Right lobe of liver (tissue), 6 donors: Measurements from ENCODE around the gene MYO16. TPM values are rescaled to one million over a fixed set of nuclear protein-coding genes. Genes with fewer than 3 reads are reported as not detected.

ENCODE experiments used
- ATAC-seq, 4 donors: fragments of 200-7000 bp; cut with Tn5 transposase; one replicate each; pipeline ENCODE4 v1.9.1; 2020; ENCODE audit warnings: mild to moderate bottlenecking in 4 of 4, moderate library complexity in 4 of 4
- DNase-seq, 3 donors: peaks; one replicate each; pipeline ENCODE4 v3.0.0-alpha.2; 2020
- H3K27ac ChIP-seq, 3 donors: fragments of 200-600 bp; one replicate each; pipeline ENCODE4 v1.8.0; 2022
- H3K27me3 ChIP-seq, 2 donors: fragments of 200-600 bp; one replicate each; pipeline ENCODE4 v1.8.0; 2022
- H3K36me3 ChIP-seq, 4 donors: fragments of 200-600 bp; sonication (generic) in 1 of 4; one replicate each; pipeline versions ENCODE4 v1.5.1 to v1.8.0; 2017 to 2022; ENCODE audit warnings: control low read depth in 1 of 4
- H3K4me1 ChIP-seq, 4 donors: fragments of 200-600 bp; sonication (generic) in 1 of 4; one replicate each; pipeline versions ENCODE4 v1.5.1 to v1.8.0; 2017 to 2022; ENCODE audit warnings: control low read depth in 1 of 4
- H3K4me3 ChIP-seq, 3 donors: fragments of 200-600 bp; one replicate each; pipeline ENCODE4 v1.8.0; 2022
- H3K9me3 ChIP-seq, 4 donors: fragments of 200-600 bp; sonication (generic) in 1 of 4; one replicate each; pipeline versions ENCODE4 v1.5.1 to v1.8.0; 2017 to 2022; ENCODE audit warnings: control low read depth in 1 of 4
- POLR2A ChIP-seq: fragments of 450-650 bp; IDR thresholded peaks from one replicate; pipeline ENCODE4 v1.6.1; 2017; ENCODE audit warnings: antibody characterized with exemption, mild to moderate bottlenecking
- WGBS: methylation state at CpG from one replicate; pipeline ENCODE4 v1.1.6; 2018; ENCODE audit warnings: low coverage, low lambda C conversion rate; ENCODE audit not compliant: insufficient coverage; ENCODE audit errors: missing lambda C conversion rate; 5-methylcytosine and 5-hydroxymethylcytosine counted together
- intact Hi-C, 2 donors: fragments of 100-400 bp; cut with DNase I; formaldehyde crosslinking; loops; one replicate each; pipeline versions ENCODE4 v1.11.2 to v1.14.1; 2022
- total RNA-seq, 6 experiments: library from RNA; depleted of rRNA in 2 of 6; stranded (reverse); fragments of >200 nt in 2 of 6; fragmentation: NEBNext Ultra II Directional in 3 of 6; extraction: Animal tissue kit (Norgen Biotek cat#: 25700) in 3 of 6; gene quantifications; one replicate each; pipeline versions ENCODE4 v1.1.0 to v1.2.4, GENCODE V29; 2016 to 2023
- TF ChIP-seq, protein P1 (sequence below), 4 donors: fragments of 200-600 bp in 3 of 4; fragments of 450-650 bp in 1 of 4; IDR thresholded peaks; one replicate each; pipeline versions ENCODE4 v1.5.1 to v1.8.0; 2016 to 2022; ENCODE audit warnings: antibody characterized with exemption in 4 of 4, mild to moderate bottlenecking in 2 of 4
- donor health status: DM: no; HTN: yes; CAD: no.
- donor health status: DM: no; HTN: no; CAD: no.
- donor health status: DM: no; HTN: no; CAD: no.
- donor health status: DM: no; HTN: yes; CAD: no.
- donor health status: DM: no; HTN: yes; CAD: no.

The MYO16 gene
- total RNA-seq, 6 experiments from 2014 or later, result 0.43 to 2.7 (median 0.93) TPM

DNA sequence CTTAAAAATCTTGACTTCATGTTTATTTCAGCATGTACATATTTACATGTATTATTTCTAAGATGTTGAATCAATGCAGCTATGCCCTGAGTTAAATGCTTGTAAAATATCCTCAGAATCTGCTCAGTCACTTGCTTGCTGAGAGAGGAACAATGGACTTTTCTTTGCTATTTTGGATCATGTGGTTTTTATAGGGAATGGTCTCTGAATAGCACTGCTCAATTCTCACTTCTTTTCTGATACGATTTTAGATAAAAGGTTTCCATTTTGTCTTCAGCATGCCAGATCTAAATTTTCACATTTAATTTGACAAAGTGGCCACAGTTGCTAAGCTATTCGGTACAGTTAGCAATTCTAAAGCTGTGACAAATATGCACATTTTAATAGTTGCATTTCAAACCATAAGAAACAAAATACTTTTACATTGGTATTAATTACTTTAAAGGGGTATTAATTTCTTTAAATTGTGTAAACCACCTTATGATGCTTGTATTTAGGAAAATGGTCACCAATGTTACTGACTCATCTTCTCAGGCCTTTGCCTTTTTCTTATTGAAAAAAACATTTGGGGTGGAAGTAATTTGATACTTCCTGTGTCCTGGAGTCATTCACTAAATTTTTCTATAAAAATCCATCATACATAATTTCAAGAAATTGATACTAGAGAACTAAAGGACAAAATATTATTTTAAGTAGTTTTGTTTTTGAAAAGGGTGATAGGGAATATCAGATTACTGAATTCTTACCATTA is 113.5 kb downstream of the MYO16 start:
- no peak for ATAC-seq
- DNase-seq, result no peak
- intact Hi-C loops, result no loop called here
- Histone ChIP-seq H3K27me3 (no peaks in the 10 kb centered on the region), H3K4me3 (no peak overlapping the region), H3K4me1 (no peaks in the 10 kb centered on the region), H3K27ac (no peak overlapping the region), H3K36me3 (no peaks in the 10 kb centered on the region), H3K9me3 (no peaks in the 10 kb centered on the region)
- no peak for TF ChIP-seq POLR2A
- TF ChIP-seq, protein P1, sequence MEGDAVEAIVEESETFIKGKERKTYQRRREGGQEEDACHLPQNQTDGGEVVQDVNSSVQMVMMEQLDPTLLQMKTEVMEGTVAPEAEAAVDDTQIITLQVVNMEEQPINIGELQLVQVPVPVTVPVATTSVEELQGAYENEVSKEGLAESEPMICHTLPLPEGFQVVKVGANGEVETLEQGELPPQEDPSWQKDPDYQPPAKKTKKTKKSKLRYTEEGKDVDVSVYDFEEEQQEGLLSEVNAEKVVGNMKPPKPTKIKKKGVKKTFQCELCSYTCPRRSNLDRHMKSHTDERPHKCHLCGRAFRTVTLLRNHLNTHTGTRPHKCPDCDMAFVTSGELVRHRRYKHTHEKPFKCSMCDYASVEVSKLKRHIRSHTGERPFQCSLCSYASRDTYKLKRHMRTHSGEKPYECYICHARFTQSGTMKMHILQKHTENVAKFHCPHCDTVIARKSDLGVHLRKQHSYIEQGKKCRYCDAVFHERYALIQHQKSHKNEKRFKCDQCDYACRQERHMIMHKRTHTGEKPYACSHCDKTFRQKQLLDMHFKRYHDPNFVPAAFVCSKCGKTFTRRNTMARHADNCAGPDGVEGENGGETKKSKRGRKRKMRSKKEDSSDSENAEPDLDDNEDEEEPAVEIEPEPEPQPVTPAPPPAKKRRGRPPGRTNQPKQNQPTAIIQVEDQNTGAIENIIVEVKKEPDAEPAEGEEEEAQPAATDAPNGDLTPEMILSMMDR (IDR thresholded peaks at IDR 0.05), result no peak
- 40% methylated on average over 2 of the region's 2 CpGs for WGBS

GRCh38 chr13:108743522-108743921 is 114.1 kb downstream of the MYO16 start:
- Histone ChIP-seq H3K27ac (no peak overlapping the region), H3K36me3 (no peaks in the 10 kb centered on the region), H3K27me3 (no peaks in the 10 kb centered on the region), H3K9me3 (no peaks in the 10 kb centered on the region), H3K4me3 (no peak overlapping the region), H3K4me1 (no peaks in the 10 kb centered on the region)
- TF ChIP-seq POLR2A, result no peak
- TF ChIP-seq, protein P1 (IDR thresholded peaks at IDR 0.05), result no peak
- ATAC-seq, result no peak
- intact Hi-C loops, result no loop called here
- no peak for DNase-seq
- WGBS, result 60% methylated on average over 4 of the region's 4 CpGs

GRCh38 chr13:108747843-108748242 is 118.4 kb downstream of the MYO16 start:
- H3K4me1 ChIP-seq, result no peaks in the 10 kb centered on the region
- 24% methylated on average over 1 of the region's 1 CpG for WGBS
- DNase-seq (no peak), ATAC-seq (no peak)
- H3K4me3 ChIP-seq, result no peak overlapping the region
- H3K27me3 ChIP-seq, result no peaks in the 10 kb centered on the region
- no peak overlapping the region for H3K27ac ChIP-seq
- no peaks in the 10 kb centered on the region for H3K9me3 ChIP-seq
- no peaks in the 10 kb centered on the region for H3K36me3 ChIP-seq
- intact Hi-C loops, result no loop called here
- no peak for TF ChIP-seq POLR2A
- TF ChIP-seq, protein P1 (IDR thresholded peaks at IDR 0.05), result no peak

DNA sequence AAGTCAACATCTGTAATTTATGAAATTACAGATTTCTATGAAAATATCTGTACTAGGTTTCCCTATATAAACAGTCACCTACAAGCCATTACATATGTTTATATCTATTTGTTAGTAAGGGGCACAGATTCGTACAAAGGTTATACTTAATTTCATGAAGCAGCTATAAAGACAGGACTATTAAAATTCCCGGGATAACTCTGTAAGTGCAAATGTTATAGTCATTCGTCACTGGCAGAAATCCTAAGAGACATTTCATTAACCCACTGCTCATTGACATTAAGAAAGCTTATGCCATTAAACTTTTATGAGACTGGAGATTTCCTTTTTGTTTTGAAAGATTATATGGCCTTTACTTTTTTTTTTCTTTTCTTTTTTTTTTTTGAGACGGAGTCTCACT is 122.9 kb downstream of the MYO16 start:
- ATAC-seq, result no peak
- intact Hi-C loops, result no loop called here
- no peaks in the 10 kb centered on the region for H3K27me3 ChIP-seq
- H3K9me3 ChIP-seq, result no peaks in the 10 kb centered on the region
- no peak overlapping the region for H3K27ac ChIP-seq
- no peak overlapping the region for H3K4me3 ChIP-seq
- WGBS, result 47% methylated on average over 4 of the region's 4 CpGs
- no peak for TF ChIP-seq POLR2A
- TF ChIP-seq, protein P1 (IDR thresholded peaks at IDR 0.05), result no peak
- no peak for DNase-seq
- H3K36me3 ChIP-seq, result no peaks in the 10 kb centered on the region
- H3K4me1 ChIP-seq, result no peaks in the 10 kb centered on the region

GRCh38 chr13:108755083-108755482 is 125.7 kb downstream of the MYO16 start:
- Histone ChIP-seq H3K36me3 (no peaks in the 10 kb centered on the region), H3K4me3 (no peak overlapping the region), H3K9me3 (no peaks in the 10 kb centered on the region), H3K27ac (no peak overlapping the region), H3K4me1 (no peaks in the 10 kb centered on the region), H3K27me3 (no peaks in the 10 kb centered on the region)
- DNase-seq, result no peak
- intact Hi-C loops, result no loop called here
- TF ChIP-seq POLR2A, result no peak
- TF ChIP-seq, protein P1 (IDR thresholded peaks at IDR 0.05), result no peak
- ATAC-seq, result no peak
